Subcutaneous adipose tissue (tissue), 4 donors: ENCODE data around the gene SMARCD3. TPM values are rescaled to one million over a fixed set of nuclear protein-coding genes. Genes with fewer than 3 reads are reported as not detected.

ENCODE experiments used
- CTCF ChIP-seq: fragments of 450-650 bp; IDR thresholded peaks from one replicate; pipeline ENCODE4 v1.5.1; 2016; ENCODE audit warnings: low read depth, mild to moderate bottlenecking, control low read depth, antibody characterized with exemption, moderate library complexity
- total RNA-seq, 4 donors: library from RNA; depleted of rRNA; stranded (reverse); fragments of >200 nt; gene quantifications; one replicate each; pipeline ENCODE4 v1.1.0, GENCODE V29; 2016

Gene SMARCD3
- total RNA-seq, 4 donors from 2014 or later: 15.9 to 38.2 (median 21.1) TPM

- TF ChIP-seq CTCF: no peak
Observed at GRCh38 chr7:151226875-151227782, 21.4 kb downstream of the SMARCD3 start, which contains the start of gene ABCF2. Gene ABCF2, minus strand, starts transcription at chr7:151227205. Its CDS starts 747 bp downstream, at chr7:151226458.

GRCh38 chr7:151226560-151226874, 22.0 kb downstream of the SMARCD3 start:
- no peak for TF ChIP-seq CTCF

GRCh38 chr7:151225948-151226510, 22.5 kb downstream of the SMARCD3 start:
- no peak for TF ChIP-seq CTCF

- no peak for TF ChIP-seq CTCF
Observed at GRCh38 chr7:151223728-151224127, 24.8 kb downstream of the SMARCD3 start.

GRCh38 chr7:151218170-151218569, 30.3 kb downstream of the SMARCD3 start:
- TF ChIP-seq CTCF: no peak

- no peak for TF ChIP-seq CTCF
Observed at GRCh38 chr7:151215396-151215795, 33.1 kb downstream of the SMARCD3 start.

GRCh38 chr7:151213826-151214225, 34.7 kb downstream of the SMARCD3 start:
- no peak for TF ChIP-seq CTCF
